Bronchial smooth muscle cell (primary cell): ENCODE data around the gene PSD4. TPM values are rescaled to one million over a fixed set of nuclear protein-coding genes. Genes with fewer than 3 reads are reported as not detected.

ENCODE experiments used
- total RNA-seq: library from RNA; depleted of rRNA; stranded (reverse); fragments of >200 nt; gene quantifications from 2 replicates; pipeline ENCODE4 v1.2.1, GENCODE V29; 2014

PSD4 gene
- 0.17 and 1.6 TPM in 2 replicates for total RNA-seq

DNA sequence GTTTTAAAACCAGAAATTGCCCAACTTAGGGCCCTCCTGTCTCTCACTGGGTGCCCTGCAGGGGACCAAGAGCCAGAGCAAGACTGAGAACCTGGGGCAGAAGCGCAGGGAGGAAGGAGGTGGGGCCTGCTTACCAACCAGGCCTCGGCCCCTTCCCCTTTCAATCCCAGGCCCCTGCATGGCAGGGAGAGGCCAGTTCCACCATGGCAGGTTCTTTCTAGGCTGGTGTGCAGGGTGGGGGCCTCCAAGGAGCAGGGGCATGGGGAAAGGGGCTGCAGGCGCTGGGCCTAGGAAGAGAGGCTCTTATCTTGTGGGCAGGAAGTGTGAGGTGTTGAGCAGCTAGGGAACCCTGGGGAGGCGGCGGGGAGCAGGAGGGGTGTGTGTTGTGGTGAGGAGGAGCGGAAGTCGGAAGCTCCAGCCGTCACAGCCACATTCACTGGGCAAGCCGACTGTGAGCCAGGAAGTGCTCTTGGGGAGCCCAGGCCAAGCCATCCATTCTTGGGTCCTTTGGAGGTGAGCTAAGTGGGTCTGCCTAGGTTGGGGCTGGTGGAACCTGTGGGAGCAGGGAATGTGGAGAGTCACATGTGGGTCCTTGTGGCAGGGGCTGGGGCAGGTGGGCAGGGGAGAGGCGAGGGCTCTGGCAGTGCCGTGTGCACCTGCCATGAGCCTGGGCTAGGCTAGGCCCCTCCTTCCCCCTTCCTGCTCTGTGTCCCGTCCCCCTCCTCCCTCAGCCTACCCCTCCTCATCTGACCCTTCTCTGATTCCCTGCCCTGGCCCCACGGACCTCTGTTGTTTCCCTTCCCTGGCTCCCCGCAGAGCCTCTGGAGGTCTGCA lies at the start of gene PSD4:
Gene PSD4 (plus strand): TSS at position 430 of the 834 bp plus-strand sequence. CDS start 8,486 bp downstream, outside the sequence.

DNA sequence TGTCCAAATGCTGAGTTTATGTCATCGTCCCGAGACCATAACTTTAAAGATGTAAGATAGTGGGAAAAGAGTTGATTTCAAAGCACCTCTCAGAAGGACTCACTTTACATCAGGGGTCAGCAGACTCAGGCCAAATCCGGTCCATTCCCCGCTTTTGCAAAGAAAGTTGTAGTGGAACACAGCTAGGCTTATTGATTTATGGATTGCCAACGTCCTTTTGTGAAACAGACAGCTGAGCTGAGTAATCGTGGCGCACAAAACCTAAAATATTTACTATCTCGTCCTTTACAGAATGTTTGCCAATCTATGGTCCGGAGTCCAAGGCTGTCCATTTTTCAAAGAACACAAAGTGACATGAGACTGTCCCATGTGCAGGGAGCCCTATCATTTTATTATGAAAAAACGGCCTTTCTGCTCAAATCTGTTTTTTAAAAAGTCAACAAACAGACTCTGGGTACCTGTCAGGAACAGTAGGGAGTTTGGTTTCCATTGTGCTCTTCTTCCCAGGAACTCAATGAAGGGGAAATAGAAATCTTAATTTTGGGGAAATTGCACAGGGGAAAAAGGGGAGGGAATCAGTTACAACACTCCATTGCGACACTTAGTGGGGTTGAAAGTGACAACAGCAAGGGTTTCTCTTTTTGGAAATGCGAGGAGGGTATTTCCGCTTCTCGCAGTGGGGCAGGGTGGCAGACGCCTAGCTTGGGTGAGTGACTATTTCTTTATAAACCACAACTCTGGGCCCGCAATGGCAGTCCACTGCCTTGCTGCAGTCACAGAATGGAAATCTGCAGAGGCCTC lies 46.7 kb upstream of the PSD4 start, which contains the start of gene IL1RN:
Gene IL1RN (plus strand): TSS at position 754 of the 801 bp plus-strand sequence. CDS start 27 bp downstream, at position 781.

Other genes with a start within 250 kb of the PSD4 start
- not detected in 2 replicates for gene IL36G, start 196.0 kb upstream of the PSD4 start, total RNA-seq
- gene IL36A, start 168.5 kb upstream of the PSD4 start, total RNA-seq: not detected in 2 replicates
- gene IL36B, start 121.1 kb upstream of the PSD4 start, total RNA-seq: not detected in 2 replicates
- gene IL36RN, start 114.8 kb upstream of the PSD4 start, total RNA-seq: not detected in 2 replicates
- gene IL1F10, start 106.0 kb upstream of the PSD4 start, total RNA-seq: not detected in 2 replicates
- 0.16 TPM in 1 of 2 replicates, not detected in the other for gene IL1RN, start 46.4 kb upstream of the PSD4 start, total RNA-seq
- 0.43 and 0.79 TPM in 2 replicates for gene PAX8, start 105.0 kb downstream of the PSD4 start, total RNA-seq